Tibial artery (tissue), 4 donors: ENCODE data around the gene FETUB.

ENCODE experiments used
- DNase-seq, 2 donors: peaks; one replicate each; pipeline ENCODE4 v3.0.0-alpha.2; 2019
- H3K27ac ChIP-seq, 2 donors: fragments of 200-600 bp; sonication (generic) in 1 of 2; 1 replicate in 1 of 2; 2 replicates in 1 of 2; pipeline ENCODE4 v1.5.1; 2018 to 2019; ENCODE audit warnings: mild to moderate bottlenecking in 1 of 2
- H3K27me3 ChIP-seq, 2 donors: fragments of 200-600 bp; sonication (generic) in 1 of 2; one replicate each; pipeline versions ENCODE4 v1.5.1 to v1.6.0; 2016 to 2019
- H3K36me3 ChIP-seq, 3 donors: fragments of 200-600 bp; sonication (generic) in 2 of 3; one replicate each; pipeline ENCODE4 v1.5.1; 2016 to 2019; ENCODE audit warnings: mild to moderate bottlenecking in 2 of 3
- H3K4me1 ChIP-seq, 4 donors: fragments of 200-600 bp; sonication (generic) in 2 of 4; 1 replicate in 3 of 4; 2 replicates in 1 of 4; pipeline ENCODE4 v1.5.1; 2016 to 2019
- H3K4me3 ChIP-seq, 2 donors: fragments of 200-600 bp; sonication (generic) in 1 of 2; 1 replicate in 1 of 2; 2 replicates in 1 of 2; pipeline ENCODE4 v1.5.1; 2018 to 2019; ENCODE audit warnings: mild to moderate bottlenecking in 2 of 2
- H3K9me3 ChIP-seq, 3 donors: fragments of 200-600 bp; sonication (generic) in 1 of 3; one replicate each; pipeline ENCODE4 v1.5.1; 2016 to 2019
- CTCF ChIP-seq, 2 experiments: fragments of 200-600 bp in 1 of 2; fragments of 450-650 bp in 1 of 2; IDR thresholded peaks; one replicate each; pipeline ENCODE4 v1.5.1; 2017 to 2019; ENCODE audit warnings: antibody characterized with exemption in 2 of 2, mild to moderate bottlenecking in 1 of 2, moderate library complexity in 1 of 2
- intact Hi-C: fragments of 100-400 bp; cut with DNase I; formaldehyde crosslinking; loops from one replicate; pipeline ENCODE4 v1.15.0; 2023; ENCODE audit warnings: low total_unique reads

The FETUB gene

GRCh38 chr3:186639778-186640472 is at the start of gene FETUB:
Gene FETUB, plus strand, starts transcription at chr3:186640399. Its CDS starts 62 bp downstream, at chr3:186640461.
- Histone ChIP-seq H3K9me3 (no peaks in the 10 kb centered on the region), H3K27me3 (peaks cover 0 to 9% of the 10 kb centered on the region in 2 donors), H3K4me1 (peaks cover 0 to 9% (median 2%) of the 10 kb centered on the region in 4 donors), H3K27ac (no peak within 1 kb of the TSS), H3K36me3 (no peaks in the 10 kb centered on the region), H3K4me3 (no peak within 1 kb of the TSS)
- DNase-seq = no peak
- no peak for TF ChIP-seq CTCF (IDR thresholded peaks at IDR 0.05)
- intact Hi-C loops = no loop called here

- no peaks in the 10 kb centered on the region for H3K4me1 ChIP-seq
- TF ChIP-seq CTCF (IDR thresholded peaks at IDR 0.05) = no peak
- no peaks in the 10 kb centered on the region for H3K27me3 ChIP-seq
- H3K9me3 ChIP-seq = no peaks in the 10 kb centered on the region
- H3K36me3 ChIP-seq = peaks cover 0 to 6% (median 2%) of the 10 kb centered on the region in 3 donors
- intact Hi-C loops = no loop called here
- H3K4me3 ChIP-seq = no peak overlapping the region
- H3K27ac ChIP-seq = no peak overlapping the region
- DNase-seq = no peak
Measured at GRCh38 chr3:186590580-186591295, 49.5 kb upstream of the FETUB start.

GRCh38 chr3:186592682-186593081 is 47.5 kb upstream of the FETUB start:
- no peaks in the 10 kb centered on the region for H3K9me3 ChIP-seq
- no peak for TF ChIP-seq CTCF (IDR thresholded peaks at IDR 0.05)
- no peaks in the 10 kb centered on the region for H3K36me3 ChIP-seq
- H3K27ac ChIP-seq = no peak overlapping the region
- no peak for DNase-seq
- no peak overlapping the region for H3K4me3 ChIP-seq
- intact Hi-C loops = no loop called here
- no peaks in the 10 kb centered on the region for H3K4me1 ChIP-seq
- no peaks in the 10 kb centered on the region for H3K27me3 ChIP-seq

GRCh38 chr3:186593862-186594261 is 46.3 kb upstream of the FETUB start:
- no peak overlapping the region for H3K27ac ChIP-seq
- intact Hi-C loops = no loop called here
- DNase-seq = no peak

GRCh38 chr3:186594591-186595113 is 45.5 kb upstream of the FETUB start:
- no peaks in the 10 kb centered on the region for H3K36me3 ChIP-seq
- H3K27me3 ChIP-seq = no peaks in the 10 kb centered on the region
- no peak for DNase-seq
- intact Hi-C loops = no loop called here
- no peak overlapping the region for H3K27ac ChIP-seq
- no peak for TF ChIP-seq CTCF (IDR thresholded peaks at IDR 0.05)
- H3K9me3 ChIP-seq = no peaks in the 10 kb centered on the region
- no peaks in the 10 kb centered on the region for H3K4me1 ChIP-seq
- no peak overlapping the region for H3K4me3 ChIP-seq

More at GRCh38 chr3:186593862-186594261, 46.3 kb upstream of the FETUB start:
- Histone ChIP-seq H3K9me3 (no peaks in the 10 kb centered on the region), H3K36me3 (no peaks in the 10 kb centered on the region), H3K4me3 (no peak overlapping the region), H3K4me1 (no peaks in the 10 kb centered on the region), H3K27me3 (no peaks in the 10 kb centered on the region)
- TF ChIP-seq CTCF (IDR thresholded peaks at IDR 0.05) = no peak
